ENCODE data around the gene RCAN2.

The RCAN2 gene

GRCh38 chr6:46378161-46378881 lies 112.9 kb downstream of the RCAN2 start (continued):
- no peak for TF ChIP-seq TSHZ2 (CRISPR knock-in tag; IDR thresholded peaks at IDR 0.05)
- no peak for TF ChIP-seq ZNF8 (CRISPR knock-in tag; IDR thresholded peaks at IDR 0.05)
- TF ChIP-seq ISL1 (CRISPR knock-in tag; IDR thresholded peaks at IDR 0.05): no peak

- TF ChIP-seq ZNF565 (CRISPR knock-in tag; conservative IDR thresholded peaks at IDR 0.05; ENCODE audit: low read depth) (no peak), ZC3H10 (CRISPR knock-in tag; IDR thresholded peaks at IDR 0.05) (no peak), ESRRG (CRISPR knock-in tag; IDR thresholded peaks at IDR 0.05) (no peak), OSR1 (CRISPR knock-in tag; IDR thresholded peaks at IDR 0.05) (no peak), POU6F1 (CRISPR knock-in tag; IDR thresholded peaks at IDR 0.05; ENCODE audit: borderline replicate concordance, low read depth) (no peak), ZNF70 (CRISPR knock-in tag; IDR thresholded peaks at IDR 0.05) (no peak)
- ATAC-seq: no peak
These were observed 114.0 kb downstream of the RCAN2 start for GRCh38 chr6:46377209-46377608.

- no peak for ATAC-seq
- no peak for TF ChIP-seq TSHZ2 (CRISPR knock-in tag; IDR thresholded peaks at IDR 0.05)
- no peak for TF ChIP-seq TCF4 (CRISPR knock-in tag; IDR thresholded peaks at IDR 0.05; ENCODE audit: borderline replicate concordance)
- no peak for TF ChIP-seq TOX (CRISPR knock-in tag; IDR thresholded peaks at IDR 0.05; ENCODE audit: borderline replicate concordance)
- no peak for TF ChIP-seq ZNF8 (CRISPR knock-in tag; IDR thresholded peaks at IDR 0.05)
- no peak for TF ChIP-seq CREB5 (CRISPR knock-in tag; IDR thresholded peaks at IDR 0.05; ENCODE audit: low read depth)
These were observed 114.6 kb downstream of the RCAN2 start for GRCh38 chr6:46376562-46377061.

- ATAC-seq: no peak
- no peak for TF ChIP-seq ESRRG (CRISPR knock-in tag; IDR thresholded peaks at IDR 0.05)
- no peak for TF ChIP-seq PATZ1 (CRISPR knock-in tag; IDR thresholded peaks at IDR 0.05; ENCODE audit: borderline replicate concordance)
- TF ChIP-seq CREB5 (CRISPR knock-in tag; IDR thresholded peaks at IDR 0.05; ENCODE audit: low read depth): no peak
- no peak for TF ChIP-seq ARNTL (CRISPR knock-in tag; IDR thresholded peaks at IDR 0.05; ENCODE audit: borderline replicate concordance, low read depth)
- TF ChIP-seq CSRNP3 (CRISPR knock-in tag; IDR thresholded peaks at IDR 0.05): no peak
These were observed 120.6 kb downstream of the RCAN2 start for GRCh38 chr6:46370622-46371021.

All from SK-N-SH treated with all-trans-retinoic acid at 6 μM for 48 hours (cell line).